ENCODE measurements around the gene TSHZ2.

DNA sequence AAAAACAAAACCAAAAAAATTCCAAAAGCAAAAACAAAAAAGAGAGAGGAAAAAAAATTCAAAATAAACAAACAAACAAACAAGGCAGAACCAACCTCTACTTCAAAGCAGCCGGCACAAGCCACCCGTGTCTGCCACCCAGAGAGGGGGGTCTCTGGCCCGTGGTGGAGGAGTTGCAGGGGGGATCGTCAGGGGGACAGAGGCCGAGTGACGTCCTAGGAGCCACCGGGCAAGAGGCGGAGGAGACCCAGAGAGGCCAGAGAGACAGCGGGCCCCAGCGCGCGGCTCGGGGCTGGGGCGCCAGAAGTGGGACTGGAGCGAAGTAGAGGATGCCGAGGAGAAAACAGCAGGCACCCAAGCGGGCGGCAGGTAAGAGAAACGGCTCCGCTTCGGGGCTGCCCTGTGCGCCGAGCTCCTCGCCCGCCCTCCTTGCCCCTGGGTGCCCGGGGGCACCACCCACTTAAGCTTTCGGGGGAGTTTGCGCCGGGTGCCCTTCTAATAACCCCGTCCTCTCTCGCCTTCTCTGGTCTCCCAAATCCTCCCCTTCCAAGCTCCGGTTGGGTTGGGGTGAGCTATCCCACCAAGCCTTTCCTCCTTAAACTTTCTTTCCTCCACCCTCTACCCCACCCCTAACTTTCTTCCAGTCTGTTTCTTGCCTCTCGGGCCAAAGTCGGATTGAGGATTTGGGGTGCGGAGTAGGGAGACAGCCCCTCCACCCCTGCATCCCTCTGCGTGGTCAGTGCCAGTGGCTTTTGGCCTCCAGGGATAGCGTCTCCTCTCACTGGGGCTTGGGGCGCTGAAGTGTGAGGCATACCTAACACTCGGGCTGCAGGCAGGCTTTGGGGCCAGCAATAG is 1.0 kb downstream of the TSHZ2 start:
- TF ChIP-seq POLR2A (IDR thresholded peaks at IDR 0.05; ENCODE audit: borderline replicate concordance, extremely low read depth, insufficient read depth, insufficient read length) = no peak
- TF ChIP-seq YY1 (IDR thresholded peaks at IDR 0.05; ENCODE audit: extremely low read depth, insufficient replicate concordance, low read depth, low read length) = no peak
- TF ChIP-seq, protein P1, sequence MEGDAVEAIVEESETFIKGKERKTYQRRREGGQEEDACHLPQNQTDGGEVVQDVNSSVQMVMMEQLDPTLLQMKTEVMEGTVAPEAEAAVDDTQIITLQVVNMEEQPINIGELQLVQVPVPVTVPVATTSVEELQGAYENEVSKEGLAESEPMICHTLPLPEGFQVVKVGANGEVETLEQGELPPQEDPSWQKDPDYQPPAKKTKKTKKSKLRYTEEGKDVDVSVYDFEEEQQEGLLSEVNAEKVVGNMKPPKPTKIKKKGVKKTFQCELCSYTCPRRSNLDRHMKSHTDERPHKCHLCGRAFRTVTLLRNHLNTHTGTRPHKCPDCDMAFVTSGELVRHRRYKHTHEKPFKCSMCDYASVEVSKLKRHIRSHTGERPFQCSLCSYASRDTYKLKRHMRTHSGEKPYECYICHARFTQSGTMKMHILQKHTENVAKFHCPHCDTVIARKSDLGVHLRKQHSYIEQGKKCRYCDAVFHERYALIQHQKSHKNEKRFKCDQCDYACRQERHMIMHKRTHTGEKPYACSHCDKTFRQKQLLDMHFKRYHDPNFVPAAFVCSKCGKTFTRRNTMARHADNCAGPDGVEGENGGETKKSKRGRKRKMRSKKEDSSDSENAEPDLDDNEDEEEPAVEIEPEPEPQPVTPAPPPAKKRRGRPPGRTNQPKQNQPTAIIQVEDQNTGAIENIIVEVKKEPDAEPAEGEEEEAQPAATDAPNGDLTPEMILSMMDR (IDR thresholded peaks at IDR 0.05 in 2 of 3, conservative IDR thresholded peaks at IDR 0.05 in 1 of 3; ENCODE audit: borderline replicate concordance in 1 of 3, insufficient read depth in 1 of 3, low read depth in 2 of 3, low read length in 2 of 3) = no peak
- TF ChIP-seq MAX (IDR thresholded peaks at IDR 0.05) = no peak
- no peak for TF ChIP-seq EGR1 (IDR thresholded peaks at IDR 0.05; ENCODE audit: low read depth)
- no peak for TF ChIP-seq REST (IDR thresholded peaks at IDR 0.05; ENCODE audit: low read depth)
- no peak for TF ChIP-seq ZFX (IDR thresholded peaks at IDR 0.05)
- TF ChIP-seq EZH2 (IDR thresholded peaks at IDR 0.05) = no peak
- TF ChIP-seq CEBPB (IDR thresholded peaks at IDR 0.05; ENCODE audit: low read depth) = no peak
- no peak for TF ChIP-seq POLR2AphosphoS5 (IDR thresholded peaks at IDR 0.05; ENCODE audit: low read depth, low read length)

All from HCT116 (cell line).